Astrocyte (in vitro differentiated cells and primary cell): Measurements from ENCODE around the gene CABP4. TPM values are rescaled to one million over a fixed set of nuclear protein-coding genes. Genes with fewer than 3 reads are reported as not detected.

ENCODE experiments used
- DNase-seq: peaks from one replicate; pipeline ENCODE4 v3.0.0-alpha.2; 2010; ENCODE audit warnings: low read depth
- FAIRE-seq: peaks from 2 replicates; lab custom pipeline; 2011; peaks lifted over from hg19 to GRCh38; lab: Jason Lieb, UNC
- H2AFZ ChIP-seq: 2 replicates; pipeline ENCODE4 v1.6.0; 2012; ENCODE audit warnings: low read depth, low read length, inconsistent platforms
- H3K27ac ChIP-seq: 2 replicates; pipeline ENCODE4 v1.5.1; 2011; ENCODE audit warnings: low read depth, low read length, inconsistent platforms
- H3K27me3 ChIP-seq: 2 replicates; pipeline ENCODE4 v1.6.0; 2011; ENCODE audit warnings: low read length, inconsistent platforms; ENCODE audit not compliant: insufficient read depth
- H3K36me3 ChIP-seq: 2 replicates; pipeline ENCODE4 v1.5.1; 2011; ENCODE audit warnings: low read length, inconsistent platforms; ENCODE audit not compliant: insufficient read depth
- H3K4me1 ChIP-seq: 2 replicates; pipeline ENCODE4 v1.5.1; 2011; ENCODE audit warnings: low read length, inconsistent platforms; ENCODE audit not compliant: insufficient read depth
- H3K4me2 ChIP-seq: 2 replicates; pipeline ENCODE4 v1.6.0; 2012; ENCODE audit warnings: low read length, inconsistent platforms
- H3K4me3 ChIP-seq: 2 replicates; pipeline ENCODE4 v1.5.1; 2011; ENCODE audit warnings: low read depth, mild to moderate bottlenecking, low read length, inconsistent platforms; ENCODE audit not compliant: insufficient read depth
- H3K79me2 ChIP-seq: 2 replicates; pipeline ENCODE4 v1.6.0; 2012; ENCODE audit warnings: mild to moderate bottlenecking, low read length, inconsistent platforms; ENCODE audit not compliant: insufficient read depth
- H3K9ac ChIP-seq: 2 replicates; pipeline ENCODE4 v1.6.0; 2012; ENCODE audit warnings: mild to moderate bottlenecking, low read length, inconsistent platforms
- H3K9me3 ChIP-seq: 2 replicates; pipeline ENCODE4 v1.5.1; 2012; ENCODE audit warnings: low read depth, mild to moderate bottlenecking, low read length, inconsistent platforms; ENCODE audit not compliant: insufficient read depth
- H4K20me1 ChIP-seq: 2 replicates; pipeline ENCODE4 v1.6.0; 2012; ENCODE audit warnings: low read length, inconsistent platforms; ENCODE audit not compliant: insufficient read depth
- H3K27ac Mint-ChIP-seq: one replicate; pipeline ENCODE4 v1.8.0; 2021; ENCODE audit warnings: mild to moderate bottlenecking, mixed read lengths; ENCODE audit not compliant: unreplicated experiment
- H3K27me3 Mint-ChIP-seq: one replicate; pipeline ENCODE4 v1.8.0; 2021; ENCODE audit warnings: low read depth, mixed read lengths; ENCODE audit not compliant: unreplicated experiment
- H3K36me3 Mint-ChIP-seq: one replicate; pipeline ENCODE4 v1.8.0; 2021; ENCODE audit warnings: low read depth, mixed read lengths; ENCODE audit not compliant: unreplicated experiment
- H3K4me1 Mint-ChIP-seq: one replicate; pipeline ENCODE4 v1.8.0; 2021; ENCODE audit warnings: low read depth, mixed read lengths; ENCODE audit not compliant: unreplicated experiment
- H3K4me3 Mint-ChIP-seq: one replicate; pipeline ENCODE4 v1.8.0; 2021; ENCODE audit warnings: mild to moderate bottlenecking, moderate library complexity, mixed read lengths; ENCODE audit not compliant: unreplicated experiment
- H3K9me3 Mint-ChIP-seq: one replicate; pipeline ENCODE4 v1.8.0; 2021; ENCODE audit warnings: mild to moderate bottlenecking, mixed read lengths; ENCODE audit not compliant: unreplicated experiment
- CTCF ChIP-seq: IDR thresholded peaks from 2 replicates; pipeline ENCODE4 v1.5.1; 2011; ENCODE audit warnings: low read depth, mild to moderate bottlenecking, inconsistent platforms, low read length, moderate library complexity; ENCODE audit not compliant: insufficient read depth
- EZH2 ChIP-seq: IDR thresholded peaks from 2 replicates; pipeline ENCODE4 v1.6.1; 2012; ENCODE audit warnings: mild to moderate bottlenecking, low read length, inconsistent platforms; ENCODE audit not compliant: insufficient read depth
- total RNA-seq: library from RNA; stranded (reverse); gene quantifications from 2 replicates; pipeline ENCODE4 v1.2.1, GENCODE V29; 2021

Gene CABP4
- total RNA-seq, 1 donor from 2014 or later, result not detected

- no peaks in the 10 kb centered on the region for H3K9me3 Mint-ChIP-seq
- H3K36me3 Mint-ChIP-seq, result peaks cover 2% of the 10 kb centered on the region
- Histone ChIP-seq H4K20me1 (no peaks in the 10 kb centered on the region), H3K27me3 (peaks cover 2% of the 10 kb centered on the region), H3K79me2 (no peaks in the 10 kb centered on the region), H2AFZ (no peak overlapping the region), H3K27ac (no peak overlapping the region), H3K4me1 (peaks cover 8% of the 10 kb centered on the region), H3K9ac (no peak overlapping the region), H3K4me2 (peak overlapping the region; percentile 94), H3K4me3 (no peak overlapping the region), H3K9me3 (no peaks in the 10 kb centered on the region), H3K36me3 (no peaks in the 10 kb centered on the region)
- H3K4me3 Mint-ChIP-seq, result no peak overlapping the region
- DNase-seq, result no peak
- H3K4me1 Mint-ChIP-seq, result peaks cover 1% of the 10 kb centered on the region
- H3K27ac Mint-ChIP-seq, result no peak overlapping the region
- TF ChIP-seq EZH2, result no peak
- no peak for TF ChIP-seq CTCF
- peaks cover 22% of the 10 kb centered on the region for H3K27me3 Mint-ChIP-seq
- no peak for FAIRE-seq
These were observed 35.7 kb upstream of the CABP4 start for GRCh38 chr11:67419325-67420049.

- H3K36me3 Mint-ChIP-seq, result peaks cover 2% of the 10 kb centered on the region
- peaks cover 20% of the 10 kb centered on the region for H3K27me3 Mint-ChIP-seq
- DNase-seq (no peak), FAIRE-seq (no peak)
- no peak overlapping the region for H3K27ac ChIP-seq
- peaks cover 1% of the 10 kb centered on the region for H3K4me1 Mint-ChIP-seq
- H3K4me1 ChIP-seq, result peaks cover 8% of the 10 kb centered on the region
- peak overlapping the region; percentile 65 for H3K4me3 ChIP-seq
- peak overlapping the region; percentile 92 for H2AFZ ChIP-seq
- peak overlapping the region; percentile 94 for H3K4me2 ChIP-seq
- H3K9me3 ChIP-seq, result no peaks in the 10 kb centered on the region
- H3K79me2 ChIP-seq, result no peaks in the 10 kb centered on the region
- no peaks in the 10 kb centered on the region for H3K36me3 ChIP-seq
- H3K4me3 Mint-ChIP-seq, result peak overlapping the region; percentile 73
- H4K20me1 ChIP-seq, result no peaks in the 10 kb centered on the region
- TF ChIP-seq CTCF (no peak), EZH2 (no peak)
- H3K9me3 Mint-ChIP-seq, result no peaks in the 10 kb centered on the region
- H3K9ac ChIP-seq, result peak overlapping the region; percentile 74
- H3K27me3 ChIP-seq, result no peaks in the 10 kb centered on the region
- H3K27ac Mint-ChIP-seq, result no peak overlapping the region
These were observed 35.0 kb upstream of the CABP4 start for GRCh38 chr11:67420147-67420645.
